CD4-positive, alpha-beta T cell (primary cell): ENCODE measurements around the gene MAP3K14. TPM values are rescaled to one million over a fixed set of nuclear protein-coding genes. Genes with fewer than 3 reads are reported as not detected.

ENCODE experiments used
- ATAC-seq: fragments of 200-7000 bp; cut with Tn5 transposase; one replicate; pipeline ENCODE4 v1.10.0; 2022; ENCODE audit warnings: mild to moderate bottlenecking; ENCODE audit not compliant: poor library complexity
- CTCF ChIA-PET: fragments of 350-600 bp; sonication (Branson Sonifier 250); formaldehyde crosslinking; loops from one replicate; lab custom pipeline; 2021; ENCODE audit warnings: antibody characterized with exemption, inconsistent platforms; lab: Charles Lee
- POLR2A ChIA-PET: fragments of 350-600 bp; sonication (Branson Sonifier 250); formaldehyde crosslinking; loops from one replicate; lab custom pipeline; 2021; ENCODE audit warnings: antibody characterized with exemption, inconsistent platforms; lab: Charles Lee
- DNase-seq, 14 experiments: peaks; one replicate each; pipeline ENCODE4 v3.0.0-alpha.2; 2013 to 2020; ENCODE audit warnings: mixed read lengths in 2 of 14
- H3K27ac ChIP-seq, 2 donors: one replicate each; pipeline versions ENCODE4 v1.5.1 to v1.7.0; 2013; ENCODE audit warnings: low read length in 2 of 2, low read depth in 1 of 2, mild to moderate bottlenecking in 1 of 2
- H3K27me3 ChIP-seq, 2 experiments: 1 replicate in 1 of 2; 2 replicates in 1 of 2; pipeline versions ENCODE4 v1.6.1 to v1.7.0; 2013; ENCODE audit warnings: low read length in 2 of 2, control low read depth in 1 of 2, mild to moderate bottlenecking in 1 of 2, moderate library complexity in 1 of 2; ENCODE audit not compliant: insufficient read depth in 2 of 2, control insufficient read depth in 1 of 2
- H3K36me3 ChIP-seq: one replicate; pipeline ENCODE4 v1.6.1; 2013; ENCODE audit warnings: low read length, control low read depth; ENCODE audit not compliant: insufficient read depth
- H3K4me1 ChIP-seq: one replicate; pipeline ENCODE4 v1.6.1; 2013; ENCODE audit warnings: low read length, control low read depth; ENCODE audit not compliant: insufficient read depth
- H3K4me3 ChIP-seq: one replicate; pipeline ENCODE4 v1.5.1; 2013; ENCODE audit warnings: mild to moderate bottlenecking, low read length, moderate library complexity
- H3K9me3 ChIP-seq, 2 experiments: 1 replicate in 1 of 2; 2 replicates in 1 of 2; pipeline versions ENCODE4 v1.6.1 to v1.7.0; 2013; ENCODE audit warnings: low read length in 2 of 2, mild to moderate bottlenecking in 2 of 2, control low read depth in 1 of 2, moderate library complexity in 1 of 2; ENCODE audit not compliant: control insufficient read depth in 1 of 2, insufficient read depth in 1 of 2
- H3K27ac Mint-ChIP-seq: one replicate; pipeline ENCODE4 v1.8.0; 2020; ENCODE audit warnings: mixed read lengths
- H3K27me3 Mint-ChIP-seq: one replicate; pipeline ENCODE4 v1.8.0; 2021; ENCODE audit warnings: mixed read lengths
- H3K36me3 Mint-ChIP-seq: one replicate; pipeline ENCODE4 v1.8.0; 2021; ENCODE audit warnings: low read depth, mixed read lengths
- H3K4me1 Mint-ChIP-seq: one replicate; pipeline ENCODE4 v1.8.0; 2021; ENCODE audit warnings: low read depth, mixed read lengths
- H3K4me3 Mint-ChIP-seq: one replicate; pipeline ENCODE4 v1.8.0; 2020; ENCODE audit warnings: mild to moderate bottlenecking, mixed read lengths
- H3K9me3 Mint-ChIP-seq: one replicate; pipeline ENCODE4 v1.8.0; 2020; ENCODE audit warnings: mixed read lengths
- intact Hi-C, 2 experiments: fragments of 100-400 bp; cut with DNase I in 1 of 2; cut with micrococcal nuclease in 1 of 2; formaldehyde crosslinking; loops; one replicate each; pipeline versions ENCODE4 v1.15.1 to v1.9.0; 2023 to 2025; cut with DNase I, micrococcal nuclease
- total RNA-seq, 174 experiments: library from RNA in 2 of 174; stranded (reverse) in 2 of 174; gene quantifications; one replicate each; pipeline ENCODE4 v1.2.3 and lab custom pipeline; 2021 to 2026
- TF ChIP-seq, protein P1 (sequence below): fragments of 200-600 bp; IDR thresholded peaks from one replicate; pipeline ENCODE4 v1.8.0; 2022; ENCODE audit warnings: antibody characterized with exemption, mild to moderate bottlenecking

The MAP3K14 gene
- total RNA-seq, 2 experiments from 2014 or later, result 41.4 to 46.5 TPM

- Histone ChIP-seq H3K36me3 (no peaks in the 10 kb centered on the region), H3K4me3 (no peak overlapping the region), H3K9me3 (no peaks in the 10 kb centered on the region), H3K27ac (no peak overlapping the region), H3K4me1 (no peaks in the 10 kb centered on the region), H3K27me3 (peaks cover 3 to 6% of the 10 kb centered on the region in 2 experiments)
- Mint-ChIP-seq H3K9me3 (no peaks in the 10 kb centered on the region), H3K4me1 (no peaks in the 10 kb centered on the region), H3K36me3 (no peaks in the 10 kb centered on the region), H3K27ac (no peak overlapping the region), H3K4me3 (no peak overlapping the region), H3K27me3 (peaks cover 29% of the 10 kb centered on the region)
- no peak for ATAC-seq
- TF ChIP-seq, protein P1, sequence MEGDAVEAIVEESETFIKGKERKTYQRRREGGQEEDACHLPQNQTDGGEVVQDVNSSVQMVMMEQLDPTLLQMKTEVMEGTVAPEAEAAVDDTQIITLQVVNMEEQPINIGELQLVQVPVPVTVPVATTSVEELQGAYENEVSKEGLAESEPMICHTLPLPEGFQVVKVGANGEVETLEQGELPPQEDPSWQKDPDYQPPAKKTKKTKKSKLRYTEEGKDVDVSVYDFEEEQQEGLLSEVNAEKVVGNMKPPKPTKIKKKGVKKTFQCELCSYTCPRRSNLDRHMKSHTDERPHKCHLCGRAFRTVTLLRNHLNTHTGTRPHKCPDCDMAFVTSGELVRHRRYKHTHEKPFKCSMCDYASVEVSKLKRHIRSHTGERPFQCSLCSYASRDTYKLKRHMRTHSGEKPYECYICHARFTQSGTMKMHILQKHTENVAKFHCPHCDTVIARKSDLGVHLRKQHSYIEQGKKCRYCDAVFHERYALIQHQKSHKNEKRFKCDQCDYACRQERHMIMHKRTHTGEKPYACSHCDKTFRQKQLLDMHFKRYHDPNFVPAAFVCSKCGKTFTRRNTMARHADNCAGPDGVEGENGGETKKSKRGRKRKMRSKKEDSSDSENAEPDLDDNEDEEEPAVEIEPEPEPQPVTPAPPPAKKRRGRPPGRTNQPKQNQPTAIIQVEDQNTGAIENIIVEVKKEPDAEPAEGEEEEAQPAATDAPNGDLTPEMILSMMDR, result no peak
- intact Hi-C loops, result no loop called here
- ChIA-PET CTCF (no interaction called here), POLR2A (interaction anchor here (1.3 kb wide), 1 partner anchor 26 kb away, joined by 4 read pairs; no protein-coding TSS in a partner anchor)
- DNase-seq, result no peak
Measured at GRCh38 chr17:45361451-45361850, 44.6 kb upstream of the MAP3K14 start.

GRCh38 chr17:45357364-45357997 is 40.7 kb upstream of the MAP3K14 start:
- no peak overlapping the region for H3K27ac ChIP-seq
- Mint-ChIP-seq H3K4me3 (no peak overlapping the region), H3K27me3 (peaks cover 14% of the 10 kb centered on the region), H3K36me3 (no peaks in the 10 kb centered on the region), H3K9me3 (no peaks in the 10 kb centered on the region), H3K4me1 (no peaks in the 10 kb centered on the region), H3K27ac (no peak overlapping the region)
- ATAC-seq (no peak), DNase-seq (no peak)
- no peaks in the 10 kb centered on the region for H3K36me3 ChIP-seq
- H3K4me3 ChIP-seq, result no peak overlapping the region
- H3K9me3 ChIP-seq, result no peaks in the 10 kb centered on the region
- intact Hi-C loops, result no loop called here
- ChIA-PET POLR2A (no interaction called here), CTCF (interaction anchor here (1.0 to 1.9 kb wide), 2 partner anchors 28 to 123 kb away, joined by 4 read pairs; no protein-coding TSS in a partner anchor)
- peaks cover 0 to 3% of the 10 kb centered on the region in 2 experiments for H3K27me3 ChIP-seq
- TF ChIP-seq, protein P1, result no peak
- H3K4me1 ChIP-seq, result peaks cover 4% of the 10 kb centered on the region

GRCh38 chr17:45355087-45355486 is 38.3 kb upstream of the MAP3K14 start:
- Histone ChIP-seq H3K9me3 (no peaks in the 10 kb centered on the region), H3K36me3 (no peaks in the 10 kb centered on the region), H3K27ac (no peak overlapping the region), H3K27me3 (no peaks in the 10 kb centered on the region), H3K4me1 (peaks cover 4% of the 10 kb centered on the region), H3K4me3 (no peak overlapping the region)
- Mint-ChIP-seq H3K27me3 (no peaks in the 10 kb centered on the region), H3K36me3 (no peaks in the 10 kb centered on the region), H3K4me3 (no peak overlapping the region), H3K27ac (no peak overlapping the region), H3K9me3 (peaks cover 5% of the 10 kb centered on the region), H3K4me1 (no peaks in the 10 kb centered on the region)
- ATAC-seq, result no peak
- intact Hi-C loops, result no loop called here
- TF ChIP-seq, protein P1, result no peak
- ChIA-PET POLR2A (no interaction called here), CTCF (no interaction called here)
- DNase-seq, result no peak
